ENCODE results near the gene SUPT20H. TPM values are rescaled to one million over a fixed set of nuclear protein-coding genes. Genes with fewer than 3 reads are reported as not detected.

Gene SUPT20H
- total and polyA plus RNA-seq, 2 donors (not counting 3 experiments of a cell fraction or from before 2014, with no cell fraction given): 47.2 to 70.7 TPM

- dilution Hi-C loops (cut with MboI; ENCODE audit: extremely low pct_ligation_motif_present, low sequenced_read_pairs) (no loop called here), intact Hi-C loops (cut with micrococcal nuclease) (no loop called here)
- TF ChIP-seq CTCF (IDR thresholded peaks at IDR 0.05; ENCODE audit: extremely low read depth in 1 of 2, insufficient read depth in 1 of 2, low read depth in 1 of 2, low read length in 2 of 2) (no peak), MYC (IDR thresholded peaks at IDR 0.05; ENCODE audit: low read depth, low read length) (no peak), POLR2A (IDR thresholded peaks at IDR 0.05; ENCODE audit: low read depth, low read length) (no peak), POLR2AphosphoS5 (IDR thresholded peaks at IDR 0.05; ENCODE audit: insufficient read depth, low read depth, low read length) (no peak), FOS (IDR thresholded peaks at IDR 0.05; ENCODE audit: borderline replicate concordance, insufficient read depth, low read length) (no peak), MAX (IDR thresholded peaks at IDR 0.05; ENCODE audit: insufficient read depth, insufficient read length) (no peak), EZH2 (IDR thresholded peaks at IDR 0.05; ENCODE audit: borderline replicate concordance, low read depth, low read length, severe bottlenecking) (no peak), JUN (IDR thresholded peaks at IDR 0.05; ENCODE audit: borderline replicate concordance, insufficient read depth, insufficient read length, low read depth) (no peak), GATA2 (IDR thresholded peaks at IDR 0.05; ENCODE audit: insufficient read depth, insufficient read length, low read depth, low read length) (no peak)
- Histone ChIP-seq H3K4me3 (replicated peaks in 1 of 3; ENCODE audit: insufficient read depth in 1 of 3, low read depth in 1 of 3, low read length in 3 of 3) (no peak overlapping the region), H3K4me1 (ENCODE audit: control insufficient read depth, extremely low read depth, insufficient read depth, low read length) (peaks cover 4% of the 10 kb centered on the region), H2AFZ (ENCODE audit: low read depth, low read length) (no peak overlapping the region), H4K20me1 (replicated peaks; ENCODE audit: control insufficient read depth, extremely low read depth, insufficient read depth, low read length) (peaks cover 5% of the 10 kb centered on the region), H3K27ac (ENCODE audit: insufficient read depth, low read depth, low read length) (no peak overlapping the region), H3K4me2 (ENCODE audit: insufficient read depth, low read length) (no peak overlapping the region), H3K9me3 (replicated peaks; ENCODE audit: control insufficient read depth, insufficient read depth, low read length) (no peaks in the 10 kb centered on the region), H3K9me1 (replicated peaks; ENCODE audit: control insufficient read depth, extremely low read depth, insufficient read depth, low read length) (no peaks in the 10 kb centered on the region), H3K27me3 (ENCODE audit: control insufficient read depth in 2 of 2, insufficient read depth in 2 of 2, low read length in 2 of 2) (no peaks in the 10 kb centered on the region), H3K9ac (replicated peaks; ENCODE audit: extremely low read depth, insufficient read depth, low read length) (no peak overlapping the region), H3K36me3 (ENCODE audit: control insufficient read depth in 2 of 2, extremely low read depth in 1 of 2, insufficient read depth in 2 of 2, low read length in 2 of 2) (peaks cover 2 to 31% of the 10 kb centered on the region in 2 experiments), H3K79me2 (ENCODE audit: control insufficient read depth, insufficient read depth, low read length) (peaks cover 49% of the 10 kb centered on the region)
- POLR2A ChIA-PET: no interaction called here
- no TSS peak for BruUV-seq (replicated peaks)
- CTCF ChIA-PET: interaction anchor here (0.9 to 1.6 kb wide), 4 partner anchors 11 to 199 kb away, joined by 3 read pairs; no protein-coding TSS in a partner anchor
- DNase-seq (ENCODE audit: low read depth, low spot score): no peak
- no peak for FAIRE-seq
Measured at GRCh38 chr13:37047846-37048245, 11.6 kb downstream of the SUPT20H start.
